CD14-positive monocyte (primary cell): ENCODE measurements around the gene KIRREL3. TPM values are rescaled to one million over a fixed set of nuclear protein-coding genes. Genes with fewer than 3 reads are reported as not detected.

ENCODE experiments used
- DNase-seq, 3 donors: peaks; one replicate each; pipeline ENCODE4 v3.0.0-alpha.2; 2011 to 2022
- H2AFZ ChIP-seq: 2 replicates; pipeline ENCODE4 v1.6.0; 2012; ENCODE audit warnings: mild to moderate bottlenecking, low read depth, low read length, inconsistent platforms; ENCODE audit not compliant: insufficient read depth, poor library complexity, severe bottlenecking
- H3K27ac ChIP-seq, 2 donors: 1 replicate in 1 of 2; 2 replicates in 1 of 2; pipeline ENCODE4 v1.5.1; 2012 to 2013; ENCODE audit warnings: low read length in 2 of 2, control low read depth in 1 of 2, inconsistent platforms in 1 of 2, low read depth in 1 of 2, mild to moderate bottlenecking in 1 of 2
- H3K27me3 ChIP-seq, 2 donors: one replicate each; pipeline versions ENCODE4 v1.6.0 to v1.6.1; 2011 to 2013; ENCODE audit warnings: low read length in 2 of 2; ENCODE audit not compliant: control insufficient read depth in 2 of 2, insufficient read depth in 2 of 2
- H3K36me3 ChIP-seq, 2 donors: replicated peaks in 1 of 2; 1 replicate in 1 of 2; 2 replicates in 1 of 2; pipeline versions ENCODE4 v1.5.1 to v1.6.1; 2012 to 2013; ENCODE audit warnings: low read length in 2 of 2, control low read depth in 1 of 2, inconsistent platforms in 1 of 2, mild to moderate bottlenecking in 1 of 2; ENCODE audit not compliant: insufficient read depth in 2 of 2, control insufficient read depth in 1 of 2
- H3K4me1 ChIP-seq, 2 donors: 1 replicate in 1 of 2; 2 replicates in 1 of 2; pipeline versions ENCODE4 v1.5.1 to v1.6.1; 2012 to 2013; ENCODE audit warnings: low read length in 2 of 2, control low read depth in 1 of 2, inconsistent platforms in 1 of 2, mild to moderate bottlenecking in 1 of 2, moderate library complexity in 1 of 2; ENCODE audit not compliant: insufficient read depth in 2 of 2, control insufficient read depth in 1 of 2
- H3K4me2 ChIP-seq: replicated peaks from 2 replicates; pipeline ENCODE3; 2012; ENCODE audit warnings: low read length, moderate library complexity, mild to moderate bottlenecking; ENCODE audit not compliant: poor library complexity, severe bottlenecking; ENCODE audit errors: extremely low read depth
- H3K4me3 ChIP-seq, 3 experiments: fragments of 200-600 bp in 1 of 3; sonication (generic) in 1 of 3; replicated peaks in 1 of 3; 1 replicate in 2 of 3; 2 replicates in 1 of 3; pipeline ENCODE4 v1.5.1; 2011 to 2013; ENCODE audit warnings: low read length in 3 of 3, mild to moderate bottlenecking in 3 of 3, control low read depth in 2 of 3, low read depth in 2 of 3, inconsistent platforms in 1 of 3, moderate library complexity in 1 of 3
- H3K79me2 ChIP-seq: 2 replicates; pipeline ENCODE4 v1.6.0; 2012; ENCODE audit warnings: mild to moderate bottlenecking, control low read depth, inconsistent platforms, low read length, moderate library complexity; ENCODE audit not compliant: insufficient read depth
- H3K9ac ChIP-seq: 2 replicates; pipeline ENCODE4 v1.6.0; 2017; ENCODE audit warnings: low read length, mild to moderate bottlenecking; ENCODE audit not compliant: insufficient read depth, poor library complexity, severe bottlenecking
- H3K9me3 ChIP-seq, 2 donors: replicated peaks in 1 of 2; 1 replicate in 1 of 2; 2 replicates in 1 of 2; pipeline versions ENCODE4 v1.5.1 to v1.6.1; 2012 to 2013; ENCODE audit warnings: low read length in 2 of 2, control low read depth in 1 of 2; ENCODE audit not compliant: control insufficient read depth in 1 of 2, insufficient read depth in 1 of 2
- H4K20me1 ChIP-seq: 2 replicates; pipeline ENCODE4 v1.6.0; 2012; ENCODE audit warnings: mild to moderate bottlenecking, low read length, control low read depth, moderate library complexity; ENCODE audit not compliant: insufficient read depth
- H3K27ac Mint-ChIP-seq, 7 donors: one replicate each; pipeline ENCODE4 v1.8.0; 2020; ENCODE audit warnings: mild to moderate bottlenecking in 7 of 7, mixed read lengths in 7 of 7, moderate library complexity in 6 of 7, inconsistent platforms in 2 of 7
- H3K27me3 Mint-ChIP-seq, 3 donors: one replicate each; pipeline ENCODE4 v1.8.0; 2021 to 2022; ENCODE audit warnings: low read depth in 3 of 3, mild to moderate bottlenecking in 3 of 3, mixed read lengths in 3 of 3, moderate library complexity in 3 of 3, inconsistent platforms in 1 of 3
- H3K36me3 Mint-ChIP-seq, 2 donors: one replicate each; pipeline ENCODE4 v1.8.0; 2020; ENCODE audit warnings: mixed read lengths in 2 of 2, inconsistent platforms in 1 of 2, mild to moderate bottlenecking in 1 of 2
- H3K4me1 Mint-ChIP-seq: one replicate; pipeline ENCODE4 v1.8.0; 2020; ENCODE audit warnings: mild to moderate bottlenecking, mixed read lengths
- H3K4me3 Mint-ChIP-seq, 2 donors: one replicate each; pipeline ENCODE4 v1.8.0; 2020; ENCODE audit warnings: mild to moderate bottlenecking in 2 of 2, mixed read lengths in 2 of 2, moderate library complexity in 1 of 2
- H3K9me3 Mint-ChIP-seq, 7 donors: one replicate each; pipeline ENCODE4 v1.8.0; 2020 to 2022; ENCODE audit warnings: mixed read lengths in 7 of 7, mild to moderate bottlenecking in 6 of 7, moderate library complexity in 6 of 7, inconsistent platforms in 2 of 7
- WGBS: methylation state at CpG from one replicate; pipeline ENCODE4 v1.1.5; 2013; ENCODE audit warnings: missing lambda C conversion rate; ENCODE audit not compliant: insufficient coverage; 5-methylcytosine and 5-hydroxymethylcytosine counted together
- intact Hi-C, 2 donors: fragments of 100-400 bp; cut with micrococcal nuclease; formaldehyde crosslinking; loops; one replicate each; pipeline versions ENCODE4 v1.15.0 to v1.15.1; 2023
- polyA plus RNA-seq, 3 donors: library from polyadenylated mRNA; depleted of rRNA in 1 of 3; unstranded in 2 of 3; stranded (reverse) in 1 of 3; fragments of 300-500 nt in 2 of 3; fragments of >200 nt in 1 of 3; fragmentation: Illumina TruSeq in 2 of 3; gene quantifications; 1 replicate in 2 of 3; 2 replicates in 1 of 3; pipeline ENCODE4 v1.2.3, GENCODE V29; 2012 to 2021
- TF ChIP-seq, protein P1 (sequence below): fragments of 200-600 bp; IDR thresholded peaks from one replicate; pipeline ENCODE4 v1.8.0; 2022; ENCODE audit warnings: antibody characterized with exemption, mild to moderate bottlenecking

The KIRREL3 gene
- polyA plus RNA-seq, 3 donors: not detected

GRCh38 chr11:126880872-126881271 lies 119.7 kb downstream of the KIRREL3 start:
- TF ChIP-seq, protein P1, sequence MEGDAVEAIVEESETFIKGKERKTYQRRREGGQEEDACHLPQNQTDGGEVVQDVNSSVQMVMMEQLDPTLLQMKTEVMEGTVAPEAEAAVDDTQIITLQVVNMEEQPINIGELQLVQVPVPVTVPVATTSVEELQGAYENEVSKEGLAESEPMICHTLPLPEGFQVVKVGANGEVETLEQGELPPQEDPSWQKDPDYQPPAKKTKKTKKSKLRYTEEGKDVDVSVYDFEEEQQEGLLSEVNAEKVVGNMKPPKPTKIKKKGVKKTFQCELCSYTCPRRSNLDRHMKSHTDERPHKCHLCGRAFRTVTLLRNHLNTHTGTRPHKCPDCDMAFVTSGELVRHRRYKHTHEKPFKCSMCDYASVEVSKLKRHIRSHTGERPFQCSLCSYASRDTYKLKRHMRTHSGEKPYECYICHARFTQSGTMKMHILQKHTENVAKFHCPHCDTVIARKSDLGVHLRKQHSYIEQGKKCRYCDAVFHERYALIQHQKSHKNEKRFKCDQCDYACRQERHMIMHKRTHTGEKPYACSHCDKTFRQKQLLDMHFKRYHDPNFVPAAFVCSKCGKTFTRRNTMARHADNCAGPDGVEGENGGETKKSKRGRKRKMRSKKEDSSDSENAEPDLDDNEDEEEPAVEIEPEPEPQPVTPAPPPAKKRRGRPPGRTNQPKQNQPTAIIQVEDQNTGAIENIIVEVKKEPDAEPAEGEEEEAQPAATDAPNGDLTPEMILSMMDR: no peak
- Histone ChIP-seq H3K4me1 (no peaks in the 10 kb centered on the region), H3K27ac (no peak overlapping the region), H3K9ac (no peak overlapping the region), H3K27me3 (peaks cover 0 to 3% of the 10 kb centered on the region in 2 donors), H3K4me2 (no peak overlapping the region), H3K36me3 (no peaks in the 10 kb centered on the region), H3K4me3 (no peak overlapping the region), H2AFZ (no peak overlapping the region), H3K9me3 (no peaks in the 10 kb centered on the region), H3K79me2 (no peaks in the 10 kb centered on the region), H4K20me1 (no peaks in the 10 kb centered on the region)
- intact Hi-C loops: no loop called here
- WGBS: 100% methylated on average over 1 of the region's 5 CpGs
- Mint-ChIP-seq H3K4me1 (no peaks in the 10 kb centered on the region), H3K27me3 (peaks cover 0 to 4% (median 2%) of the 10 kb centered on the region in 3 donors), H3K4me3 (no peak overlapping the region), H3K9me3 (peaks cover 0 to 1% (median 0%) of the 10 kb centered on the region in 7 donors), H3K36me3 (no peaks in the 10 kb centered on the region), H3K27ac (no peak overlapping the region)
- DNase-seq: no peak

DNA sequence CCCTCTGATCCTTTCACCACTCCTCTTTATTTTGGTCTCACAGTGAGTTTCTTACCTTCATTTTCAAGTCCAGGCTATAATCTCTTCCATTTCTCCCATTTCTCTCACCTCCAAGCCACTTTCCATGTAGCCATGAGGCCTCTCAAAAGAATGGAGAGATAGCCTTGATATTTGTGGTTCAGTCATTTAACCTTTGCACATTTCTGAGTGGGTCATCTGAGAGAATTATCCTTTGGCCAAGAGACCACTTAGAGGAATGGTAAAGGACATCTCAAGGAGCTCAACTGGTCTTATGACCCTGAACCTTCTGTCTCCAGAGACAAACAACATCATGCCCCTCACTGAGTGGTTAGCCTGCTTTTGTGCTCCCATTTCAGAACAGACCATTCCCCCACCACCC lies 121.1 kb downstream of the KIRREL3 start:
- Histone ChIP-seq H3K9ac (no peak overlapping the region), H3K27ac (no peak overlapping the region), H3K4me2 (no peak overlapping the region), H3K79me2 (no peaks in the 10 kb centered on the region), H3K27me3 (peaks cover 0 to 3% of the 10 kb centered on the region in 2 donors), H2AFZ (no peak overlapping the region), H3K36me3 (no peaks in the 10 kb centered on the region), H3K4me3 (no peak overlapping the region), H3K9me3 (no peaks in the 10 kb centered on the region), H4K20me1 (no peaks in the 10 kb centered on the region), H3K4me1 (no peaks in the 10 kb centered on the region)
- intact Hi-C loops: no loop called here
- Mint-ChIP-seq H3K4me3 (no peak overlapping the region), H3K27me3 (peaks cover 0 to 4% (median 3%) of the 10 kb centered on the region in 3 donors), H3K9me3 (peaks cover 0 to 1% (median 0%) of the 10 kb centered on the region in 7 donors), H3K36me3 (no peaks in the 10 kb centered on the region), H3K27ac (peak overlapping the region in 1 of 7 donors; percentile 6), H3K4me1 (no peaks in the 10 kb centered on the region)
- TF ChIP-seq, protein P1: no peak
- DNase-seq: no peak
